ENCODE data around the gene HOXB8.

Gene HOXB8

GRCh38 chr17:48594538-48595277, 20.4 kb downstream of the HOXB8 start:
- Histone ChIP-seq H3K27ac (ENCODE audit: low read depth, low read length) (peak overlapping the region; percentile 49), H3K9ac (ENCODE audit: low read length) (no peak overlapping the region), H3K4me3 (ENCODE audit: low read depth, low read length) (no peak overlapping the region), H3K27me3 (ENCODE audit: insufficient read depth, low read length) (peaks cover 3% of the 10 kb centered on the region), H3K4me2 (ENCODE audit: low read length) (peak overlapping the region; percentile 48), H2BK12ac (ENCODE audit: low read length) (peak overlapping the region; percentile 16), H3K18ac (ENCODE audit: low read length) (no peak overlapping the region), H2BK120ac (ENCODE audit: insufficient read depth, low read length, poor library complexity) (no peak overlapping the region), H3K14ac (ENCODE audit: low read length) (peak overlapping the region; percentile 25), H2AFZ (ENCODE audit: insufficient read depth, low read length, poor library complexity) (peak overlapping the region; percentile 13), H2AK5ac (ENCODE audit: low read length) (no peak overlapping the region), H4K12ac (ENCODE audit: low read depth, low read length) (peak overlapping the region; percentile 55), H4K91ac (ENCODE audit: low read depth, low read length) (peak overlapping the region; percentile 52), H4K8ac (ENCODE audit: low read depth, low read length) (peak overlapping the region; percentile 59), H3K23ac (ENCODE audit: low read length) (no peak overlapping the region), H3K9me3 (ENCODE audit: insufficient read depth, low read depth, low read length) (no peaks in the 10 kb centered on the region), H3K79me2 (ENCODE audit: control insufficient read depth, insufficient read depth, low read length, poor library complexity) (peaks cover 11% of the 10 kb centered on the region), H3K36me3 (ENCODE audit: control insufficient read depth in 1 of 2, insufficient read depth in 2 of 2, low read length in 2 of 2) (peaks cover 3 to 10% of the 10 kb centered on the region in 2 experiments), H3K79me1 (ENCODE audit: low read length) (peaks cover 27% of the 10 kb centered on the region), H3K4me1 (ENCODE audit: control insufficient read depth in 1 of 2, insufficient read depth in 2 of 2, low read length in 2 of 2) (peaks cover 31 to 45% of the 10 kb centered on the region in 2 experiments), H3K4ac (ENCODE audit: low read depth, low read length) (no peak overlapping the region), H2BK5ac (ENCODE audit: low read depth, low read length, poor library complexity) (peak overlapping the region; percentile 35)
- WGBS (ENCODE audit: extremely low coverage, insufficient coverage, insufficient read length) = no CpG with 5 or more reads among the region's 25 CpGs
- DNase-seq = no peak

GRCh38 chr17:48593840-48594537, 21.1 kb downstream of the HOXB8 start:
- Histone ChIP-seq H3K18ac (ENCODE audit: low read length) (no peak overlapping the region), H3K4ac (ENCODE audit: low read depth, low read length) (no peak overlapping the region), H3K79me2 (ENCODE audit: control insufficient read depth, insufficient read depth, low read length, poor library complexity) (peaks cover 11% of the 10 kb centered on the region), H3K9ac (ENCODE audit: low read length) (no peak overlapping the region), H4K91ac (ENCODE audit: low read depth, low read length) (peak overlapping the region; percentile 52), H3K9me3 (ENCODE audit: insufficient read depth, low read depth, low read length) (no peaks in the 10 kb centered on the region), H2BK5ac (ENCODE audit: low read depth, low read length, poor library complexity) (peak overlapping the region; percentile 35), H3K23ac (ENCODE audit: low read length) (no peak overlapping the region), H3K14ac (ENCODE audit: low read length) (no peak overlapping the region), H4K12ac (ENCODE audit: low read depth, low read length) (peak overlapping the region; percentile 55), H3K79me1 (ENCODE audit: low read length) (peaks cover 27% of the 10 kb centered on the region), H2AK5ac (ENCODE audit: low read length) (no peak overlapping the region), H3K36me3 (ENCODE audit: control insufficient read depth in 1 of 2, insufficient read depth in 2 of 2, low read length in 2 of 2) (peaks cover 3 to 10% of the 10 kb centered on the region in 2 experiments), H3K27me3 (ENCODE audit: insufficient read depth, low read length) (peaks cover 3% of the 10 kb centered on the region), H2AFZ (ENCODE audit: insufficient read depth, low read length, poor library complexity) (peak overlapping the region; percentile 13), H3K27ac (ENCODE audit: low read depth, low read length) (peak overlapping the region; percentile 49), H3K4me3 (ENCODE audit: low read depth, low read length) (no peak overlapping the region), H3K4me1 (ENCODE audit: control insufficient read depth in 1 of 2, insufficient read depth in 2 of 2, low read length in 2 of 2) (peaks cover 31 to 44% of the 10 kb centered on the region in 2 experiments), H2BK120ac (ENCODE audit: insufficient read depth, low read length, poor library complexity) (no peak overlapping the region), H4K8ac (ENCODE audit: low read depth, low read length) (peak overlapping the region; percentile 59), H3K4me2 (ENCODE audit: low read length) (peak overlapping the region; percentile 48), H2BK12ac (ENCODE audit: low read length) (peak overlapping the region; percentile 16)
- DNase-seq = peak; percentile 80 to 86
- no CpG with 5 or more reads among the region's 37 CpGs for WGBS (ENCODE audit: extremely low coverage, insufficient coverage, insufficient read length)

DNA sequence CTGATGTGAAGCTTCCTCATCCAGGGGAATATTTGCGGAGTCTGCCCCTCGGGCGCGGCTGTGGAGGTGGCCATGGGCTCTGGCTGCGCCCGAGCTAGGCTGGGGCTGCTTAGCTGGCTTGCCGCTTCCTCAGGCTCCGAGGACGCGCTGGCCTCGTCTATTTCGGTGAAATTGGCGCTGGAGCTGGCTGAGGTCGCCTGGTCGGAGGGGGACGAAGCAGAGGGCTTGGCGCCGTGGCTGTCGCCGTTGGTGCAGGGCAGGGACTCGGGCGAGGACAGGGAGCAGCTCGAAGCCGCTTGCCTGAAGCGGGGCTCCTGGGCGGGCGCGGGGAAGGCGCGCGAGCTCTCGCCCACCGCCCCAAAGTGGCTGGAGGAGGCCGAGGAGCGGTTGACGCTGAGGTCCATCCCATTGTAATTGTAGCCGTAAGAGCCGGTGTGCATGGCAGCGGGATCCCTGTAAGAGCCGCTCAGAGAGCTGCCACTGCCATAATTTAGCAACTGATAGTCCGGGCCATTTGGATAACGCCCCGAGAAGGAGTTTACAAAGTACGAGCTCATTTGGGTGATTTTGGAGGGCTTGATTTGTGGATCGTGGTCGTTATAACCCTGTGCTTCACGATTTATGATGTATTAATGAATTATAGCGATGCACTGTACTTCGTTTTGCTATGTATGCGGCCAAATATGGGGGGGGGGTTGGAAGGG, 21.8 kb downstream of the HOXB8 start, which contains the start of gene HOXB5:
TSS of gene HOXB5 (minus strand) at position 654 of the 704 bp plus-strand sequence. CDS start at position 557, 97 bp downstream.
- Histone ChIP-seq H3K9me3 (ENCODE audit: insufficient read depth, low read depth, low read length) (no peaks in the 10 kb centered on the region), H3K4me3 (ENCODE audit: low read depth, low read length) (peak within 1 kb of the TSS; percentile 69), H4K12ac (ENCODE audit: low read depth, low read length) (peak within 1 kb of the TSS; percentile 88), H3K9ac (ENCODE audit: low read length) (peak within 1 kb of the TSS; percentile 8), H2BK120ac (ENCODE audit: insufficient read depth, low read length, poor library complexity) (peak within 1 kb of the TSS; percentile 91), H2AFZ (ENCODE audit: insufficient read depth, low read length, poor library complexity) (peak within 1 kb of the TSS; percentile 98), H3K79me2 (ENCODE audit: control insufficient read depth, insufficient read depth, low read length, poor library complexity) (peaks cover 11% of the 10 kb centered on the region), H3K18ac (ENCODE audit: low read length) (peak within 1 kb of the TSS; percentile 97), H3K23ac (ENCODE audit: low read length) (no peak within 1 kb of the TSS), H3K27me3 (ENCODE audit: insufficient read depth, low read length) (peaks cover 3% of the 10 kb centered on the region), H2BK12ac (ENCODE audit: low read length) (peak within 1 kb of the TSS; percentile 81), H3K79me1 (ENCODE audit: low read length) (peaks cover 23% of the 10 kb centered on the region), H3K27ac (ENCODE audit: low read depth, low read length) (peak within 1 kb of the TSS; percentile 49), H3K4ac (ENCODE audit: low read depth, low read length) (peak within 1 kb of the TSS; percentile 80), H3K4me2 (ENCODE audit: low read length) (peak within 1 kb of the TSS; percentile 84), H2AK5ac (ENCODE audit: low read length) (peak within 1 kb of the TSS; percentile 77), H2BK5ac (ENCODE audit: low read depth, low read length, poor library complexity) (peak within 1 kb of the TSS; percentile 67), H3K14ac (ENCODE audit: low read length) (peak within 1 kb of the TSS; percentile 92), H3K4me1 (ENCODE audit: control insufficient read depth in 1 of 2, insufficient read depth in 2 of 2, low read length in 2 of 2) (peaks cover 36 to 43% of the 10 kb centered on the region in 2 experiments), H3K36me3 (ENCODE audit: control insufficient read depth in 1 of 2, insufficient read depth in 2 of 2, low read length in 2 of 2) (peaks cover 3 to 10% of the 10 kb centered on the region in 2 experiments), H4K8ac (ENCODE audit: low read depth, low read length) (peak within 1 kb of the TSS; percentile 89), H4K91ac (ENCODE audit: low read depth, low read length) (peak within 1 kb of the TSS; percentile 91)
- DNase-seq = no peak
- WGBS (ENCODE audit: extremely low coverage, insufficient coverage, insufficient read length) = no CpG with 5 or more reads among the region's 50 CpGs

DNA sequence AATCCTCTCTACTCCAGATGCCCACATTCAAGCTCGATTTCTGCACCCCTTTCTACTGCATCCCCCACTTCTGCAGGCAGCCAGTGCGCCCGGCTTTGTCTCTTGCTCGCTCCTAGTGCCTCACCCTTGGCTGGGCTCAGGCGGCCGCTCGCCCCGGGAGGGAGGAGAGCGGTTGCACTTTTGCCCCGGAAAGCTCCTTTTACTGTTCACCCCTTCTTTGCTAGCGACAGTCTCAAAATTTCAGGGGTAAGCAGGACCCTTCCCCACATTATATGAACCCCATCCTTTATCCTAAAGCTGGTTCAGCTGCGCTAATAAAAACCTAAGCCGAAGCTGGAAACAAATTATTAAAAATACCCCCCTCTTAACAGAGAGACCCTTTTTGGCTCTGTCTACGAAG, 22.5 kb downstream of the HOXB8 start:
- H4K8ac ChIP-seq (ENCODE audit: low read depth, low read length) = peak overlapping the region; percentile 22
- H3K4me2 ChIP-seq (ENCODE audit: low read length) = peak overlapping the region; percentile 84
- peaks cover 10% of the 10 kb centered on the region for H3K79me2 ChIP-seq (ENCODE audit: control insufficient read depth, insufficient read depth, low read length, poor library complexity)
- WGBS (ENCODE audit: extremely low coverage, insufficient coverage, insufficient read length) = no CpG with 5 or more reads among the region's 14 CpGs
- no peak overlapping the region for H3K23ac ChIP-seq (ENCODE audit: low read length)
- H2AK5ac ChIP-seq (ENCODE audit: low read length) = no peak overlapping the region
- H2BK12ac ChIP-seq (ENCODE audit: low read length) = peak overlapping the region; percentile 37
- no peak overlapping the region for H4K91ac ChIP-seq (ENCODE audit: low read depth, low read length)
- H3K4me3 ChIP-seq (ENCODE audit: low read depth, low read length) = peak overlapping the region; percentile 27
- H3K27me3 ChIP-seq (ENCODE audit: insufficient read depth, low read length) = no peaks in the 10 kb centered on the region
- peak overlapping the region; percentile 16 for H4K12ac ChIP-seq (ENCODE audit: low read depth, low read length)
- H2BK120ac ChIP-seq (ENCODE audit: insufficient read depth, low read length, poor library complexity) = peak overlapping the region; percentile 30
- H3K36me3 ChIP-seq (ENCODE audit: control insufficient read depth in 1 of 2, insufficient read depth in 2 of 2, low read length in 2 of 2) = peaks cover 3 to 10% of the 10 kb centered on the region in 2 experiments
- no peak overlapping the region for H2BK5ac ChIP-seq (ENCODE audit: low read depth, low read length, poor library complexity)
- DNase-seq = no peak
- peaks cover 16% of the 10 kb centered on the region for H3K79me1 ChIP-seq (ENCODE audit: low read length)
- no peak overlapping the region for H3K14ac ChIP-seq (ENCODE audit: low read length)
- H2AFZ ChIP-seq (ENCODE audit: insufficient read depth, low read length, poor library complexity) = no peak overlapping the region
- H3K9me3 ChIP-seq (ENCODE audit: insufficient read depth, low read depth, low read length) = no peaks in the 10 kb centered on the region
- H3K4me1 ChIP-seq (ENCODE audit: control insufficient read depth in 1 of 2, insufficient read depth in 2 of 2, low read length in 2 of 2) = peaks cover 34 to 47% of the 10 kb centered on the region in 2 experiments
- no peak overlapping the region for H3K9ac ChIP-seq (ENCODE audit: low read length)
- H3K18ac ChIP-seq (ENCODE audit: low read length) = peak overlapping the region; percentile 46
- H3K4ac ChIP-seq (ENCODE audit: low read depth, low read length) = no peak overlapping the region
- no peak overlapping the region for H3K27ac ChIP-seq (ENCODE audit: low read depth, low read length)

Data from trophoblast cell (in vitro differentiated cells and primary cell).